Panc1 (cell line): ENCODE results near the gene HDGFL2. TPM values are rescaled to one million over a fixed set of nuclear protein-coding genes. Genes with fewer than 3 reads are reported as not detected.

Source experiments
- microRNA-seq: library from miRNA; unstranded; fragments of <30 nt; microRNA quantifications from one replicate; pipeline ENCODE4 v1.1.0, GENCODE V29; 2020; ENCODE audit not compliant: unreplicated experiment
- total RNA-seq: library from RNA; stranded (reverse); gene quantifications from one replicate; pipeline ENCODE4 v1.2.1, GENCODE V29; 2021; ENCODE audit not compliant: unreplicated experiment

HDGFL2 gene
- total RNA-seq, 1 experiment from 2014 or later, result 56.9 TPM

Small RNA genes lying within 50 kb of the gene (microRNA-seq; reads per million reads assigned to microRNA genes)
- 5.1 reads per million, percentile 14 among the genes with 10 or more reads in this experiment for gene MIR4746

Other genes with a start within 250 kb of the HDGFL2 start
- gene EBI3, start 242.8 kb upstream of the HDGFL2 start, total RNA-seq, result 3.0 TPM
- gene YJU2, start 225.2 kb upstream of the HDGFL2 start, total RNA-seq, result 15.9 TPM
- gene SHD, start 193.0 kb upstream of the HDGFL2 start, total RNA-seq, result 0.46 TPM
- gene TMIGD2, start 169.9 kb upstream of the HDGFL2 start, total RNA-seq, result not detected
- gene FSD1, start 167.7 kb upstream of the HDGFL2 start, total RNA-seq, result 12.1 TPM
- gene STAP2, start 133.5 kb upstream of the HDGFL2 start, total RNA-seq, result 10.0 TPM
- 22.9 TPM for gene MPND, start 128.7 kb upstream of the HDGFL2 start, total RNA-seq
- 57.1 TPM for gene SH3GL1, start 71.8 kb upstream of the HDGFL2 start, total RNA-seq
- gene CHAF1A, start 69.7 kb upstream of the HDGFL2 start, total RNA-seq, result 45.4 TPM
- 55.6 TPM for gene UBXN6, start 14.5 kb upstream of the HDGFL2 start, total RNA-seq
- gene PLIN4, start 46.2 kb downstream of the HDGFL2 start, total RNA-seq, result 10.2 TPM
- 0.64 TPM for gene PLIN5, start 62.9 kb downstream of the HDGFL2 start, total RNA-seq
- gene LRG1, start 67.7 kb downstream of the HDGFL2 start, total RNA-seq, result 0.08 TPM
- gene SEMA6B, start 87.4 kb downstream of the HDGFL2 start, total RNA-seq, result 5.7 TPM
- gene TNFAIP8L1, start 167.2 kb downstream of the HDGFL2 start, total RNA-seq, result 4.8 TPM
- 78.1 TPM for gene MYDGF, start 198.0 kb downstream of the HDGFL2 start, total RNA-seq